Left lung (tissue), 10 donors: Measurements from ENCODE around the gene TNNT2. TPM values are rescaled to one million over a fixed set of nuclear protein-coding genes. Genes with fewer than 3 reads are reported as not detected.

Experiments
- ATAC-seq: fragments of 200-7000 bp; cut with Tn5 transposase; one replicate; pipeline ENCODE4 v1.9.1; 2020; ENCODE audit warnings: moderate library complexity
- DNase-seq, 4 donors: peaks; one replicate each; pipeline ENCODE4 v3.0.0-alpha.2; 2013 to 2020
- H3K27ac ChIP-seq, 2 donors: fragments of 200-600 bp; sonication (generic) in 1 of 2; one replicate each; pipeline versions ENCODE4 v1.5.0 to v1.8.0; 2020 to 2021
- H3K27me3 ChIP-seq, 2 donors: fragments of 200-600 bp; sonication (generic) in 1 of 2; one replicate each; pipeline versions ENCODE4 v1.5.0 to v1.8.0; 2020 to 2021
- H3K36me3 ChIP-seq, 2 donors: fragments of 200-600 bp; sonication (generic) in 1 of 2; one replicate each; pipeline versions ENCODE4 v1.5.0 to v1.8.0; 2020 to 2021
- H3K4me1 ChIP-seq, 2 donors: fragments of 200-600 bp; one replicate each; pipeline ENCODE4 v1.8.0; 2021
- H3K4me3 ChIP-seq, 2 donors: fragments of 200-600 bp; sonication (generic) in 1 of 2; one replicate each; pipeline versions ENCODE4 v1.5.0 to v1.8.0; 2020 to 2021; ENCODE audit warnings: mild to moderate bottlenecking in 1 of 2
- H3K9me3 ChIP-seq, 2 donors: fragments of 200-600 bp; sonication (generic) in 1 of 2; one replicate each; pipeline versions ENCODE4 v1.5.0 to v1.8.0; 2020 to 2021
- intact Hi-C, 2 donors: fragments of 100-400 bp; cut with DNase I; formaldehyde crosslinking; loops; one replicate each; pipeline versions ENCODE4 v1.11.2 to v1.14.2; 2022
- polyA plus RNA-seq, 6 donors: library from polyadenylated mRNA; unstranded; fragments of 120-200 nt; gene quantifications; one replicate each; pipeline ENCODE4 v1.2.1, GENCODE V29; 2013; ENCODE audit not compliant: insufficient read length in 6 of 6
- total RNA-seq, 2 donors: library from RNA; stranded (reverse); fragmentation: NEBNext Ultra II Directional; extraction: Animal tissue kit (Norgen Biotek cat#: 25700); gene quantifications; one replicate each; pipeline ENCODE4 v1.2.1, GENCODE V29; 2021
- TF ChIP-seq, protein P1 (sequence below), 2 donors: fragments of 200-600 bp; sonication (generic) in 1 of 2; IDR thresholded peaks; one replicate each; pipeline versions ENCODE4 v1.5.0 to v1.8.0; 2021; ENCODE audit warnings: antibody characterized with exemption in 2 of 2
- donor health status: DM: no; HTN: yes; CAD: no.
- donor health status: DM: no; HTN: no; CAD: no.

TNNT2 gene
- total and polyA plus RNA-seq, 8 donors: 3.2 to 6.5 (median 5.1) TPM

DNA sequence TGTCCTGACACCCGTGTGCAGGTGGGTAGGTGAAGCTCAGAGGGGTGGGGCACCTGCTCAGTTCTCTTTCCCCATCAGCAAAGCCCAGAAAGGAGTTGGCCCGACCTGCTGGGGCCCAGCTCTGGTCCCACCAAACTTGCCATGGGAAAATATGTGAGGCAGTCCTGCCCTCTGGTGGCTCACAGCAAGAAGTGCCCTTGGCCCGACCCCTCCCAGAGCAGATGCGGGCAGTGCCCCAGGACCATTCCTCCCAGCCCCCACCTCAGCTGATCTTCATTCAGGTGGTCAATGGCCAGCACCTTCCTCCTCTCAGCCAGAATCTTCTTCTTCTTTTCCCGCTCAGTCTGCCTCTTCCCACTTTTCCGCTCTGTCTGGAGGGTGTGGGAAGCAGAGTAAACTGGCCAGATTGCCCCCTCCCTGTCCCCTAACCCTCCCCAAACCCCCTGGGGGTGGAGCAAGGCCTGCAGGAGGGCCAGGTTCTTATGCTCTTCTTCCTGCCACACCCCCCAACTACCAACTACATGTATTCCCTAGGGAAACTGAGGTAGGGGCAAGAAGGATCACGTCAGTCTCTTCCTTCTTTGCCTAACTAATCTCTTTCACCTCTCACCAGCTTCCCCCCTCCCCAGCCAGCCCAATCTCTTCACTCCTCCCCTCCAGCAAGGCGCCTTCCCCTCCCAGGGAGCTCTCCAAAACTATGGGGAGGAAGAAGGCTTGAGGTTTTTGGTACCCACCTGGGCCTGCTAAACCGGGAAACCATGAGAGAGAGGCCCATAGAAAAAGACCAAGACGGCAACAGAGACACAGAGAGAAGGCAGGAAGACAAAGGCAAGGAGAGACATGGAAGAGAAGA lies 15.6 kb downstream of the TNNT2 start:
- TF ChIP-seq, protein P1, sequence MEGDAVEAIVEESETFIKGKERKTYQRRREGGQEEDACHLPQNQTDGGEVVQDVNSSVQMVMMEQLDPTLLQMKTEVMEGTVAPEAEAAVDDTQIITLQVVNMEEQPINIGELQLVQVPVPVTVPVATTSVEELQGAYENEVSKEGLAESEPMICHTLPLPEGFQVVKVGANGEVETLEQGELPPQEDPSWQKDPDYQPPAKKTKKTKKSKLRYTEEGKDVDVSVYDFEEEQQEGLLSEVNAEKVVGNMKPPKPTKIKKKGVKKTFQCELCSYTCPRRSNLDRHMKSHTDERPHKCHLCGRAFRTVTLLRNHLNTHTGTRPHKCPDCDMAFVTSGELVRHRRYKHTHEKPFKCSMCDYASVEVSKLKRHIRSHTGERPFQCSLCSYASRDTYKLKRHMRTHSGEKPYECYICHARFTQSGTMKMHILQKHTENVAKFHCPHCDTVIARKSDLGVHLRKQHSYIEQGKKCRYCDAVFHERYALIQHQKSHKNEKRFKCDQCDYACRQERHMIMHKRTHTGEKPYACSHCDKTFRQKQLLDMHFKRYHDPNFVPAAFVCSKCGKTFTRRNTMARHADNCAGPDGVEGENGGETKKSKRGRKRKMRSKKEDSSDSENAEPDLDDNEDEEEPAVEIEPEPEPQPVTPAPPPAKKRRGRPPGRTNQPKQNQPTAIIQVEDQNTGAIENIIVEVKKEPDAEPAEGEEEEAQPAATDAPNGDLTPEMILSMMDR (IDR thresholded peaks at IDR 0.05): peak; percentile 72 to 78
- H3K27ac ChIP-seq: no peak overlapping the region
- H3K36me3 ChIP-seq: no peaks in the 10 kb centered on the region
- no peaks in the 10 kb centered on the region for H3K27me3 ChIP-seq
- no peak overlapping the region for H3K4me3 ChIP-seq
- intact Hi-C loops: loop anchor here in 1 of 2 donors (5.0 kb wide), 1 partner anchor 105 kb away; no protein-coding TSS in a partner anchor
- DNase-seq: peak in 2 of 4 donors; percentile 53 to 68
- no peaks in the 10 kb centered on the region for H3K9me3 ChIP-seq
- peak; percentile 86 for ATAC-seq
- H3K4me1 ChIP-seq: no peaks in the 10 kb centered on the region

DNA sequence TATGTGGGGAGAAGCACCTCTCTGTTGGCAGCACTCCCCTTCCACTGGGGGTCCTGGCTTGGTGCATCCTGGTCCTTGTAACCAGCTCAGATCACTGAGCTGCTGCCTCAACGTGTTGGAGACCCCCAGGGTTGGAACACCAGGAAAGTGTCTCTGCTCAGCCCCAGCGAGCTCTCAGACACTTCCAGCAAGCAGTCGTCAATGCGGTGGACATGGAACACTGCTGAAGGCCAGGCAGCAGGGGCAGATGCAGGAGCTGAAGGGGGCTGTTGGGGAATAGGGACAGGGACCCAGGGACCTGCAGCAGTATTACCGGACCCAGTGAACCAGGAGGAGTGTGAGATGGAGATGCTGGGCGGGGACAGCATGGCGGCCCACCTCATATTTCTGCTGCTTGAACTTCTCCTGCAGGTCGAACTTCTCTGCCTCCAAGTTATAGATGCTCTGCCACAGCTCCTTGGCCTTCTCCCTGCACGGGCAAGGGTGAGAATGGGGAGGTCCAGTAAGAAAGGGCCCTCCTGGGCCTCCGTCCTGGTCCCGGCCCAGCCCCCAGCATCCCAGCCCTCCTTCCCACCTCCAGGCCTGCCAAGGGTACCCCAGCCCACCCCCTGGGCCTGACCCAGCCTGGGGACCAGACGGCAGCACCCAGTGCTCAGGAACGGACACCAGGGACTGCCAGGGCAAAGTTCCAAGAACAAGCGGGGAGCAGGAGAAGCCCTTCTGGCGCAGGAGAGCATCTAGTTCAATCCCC lies 16.4 kb downstream of the TNNT2 start:
- TF ChIP-seq, protein P1 (IDR thresholded peaks at IDR 0.05): no peak
- no peaks in the 10 kb centered on the region for H3K36me3 ChIP-seq
- intact Hi-C loops: loop anchor here in 1 of 2 donors (5.0 kb wide), 1 partner anchor 104 kb away; no protein-coding TSS in a partner anchor
- no peak overlapping the region for H3K4me3 ChIP-seq
- no peaks in the 10 kb centered on the region for H3K4me1 ChIP-seq
- no peaks in the 10 kb centered on the region for H3K9me3 ChIP-seq
- DNase-seq (peak in 1 of 4 donors; percentile 68), ATAC-seq (no peak)
- no peaks in the 10 kb centered on the region for H3K27me3 ChIP-seq
- no peak overlapping the region for H3K27ac ChIP-seq

DNA sequence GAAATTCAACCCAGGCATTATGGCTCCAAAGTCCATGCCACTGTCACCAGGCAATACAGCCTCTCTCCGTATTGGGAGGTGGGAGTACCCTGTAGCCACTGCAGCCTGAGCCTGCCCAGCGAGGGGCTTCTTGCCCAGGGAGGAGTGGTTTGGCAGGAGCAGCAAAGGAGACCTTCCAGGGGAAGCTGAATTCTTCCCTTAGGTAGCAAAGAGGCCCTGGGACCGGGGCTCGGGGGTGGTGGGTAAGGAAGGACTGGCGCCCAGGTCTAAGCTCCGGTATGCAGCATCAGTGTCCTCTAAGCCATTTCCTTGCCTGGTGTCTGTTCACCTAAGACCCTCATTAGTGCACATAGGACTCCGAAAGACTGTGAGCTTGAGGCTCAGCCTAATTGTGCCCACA lies 17.0 kb downstream of the TNNT2 start:
- DNase-seq (peak in 1 of 4 donors; percentile 55), ATAC-seq (no peak)
- no peaks in the 10 kb centered on the region for H3K27me3 ChIP-seq
- H3K9me3 ChIP-seq: no peaks in the 10 kb centered on the region
- H3K4me1 ChIP-seq: no peaks in the 10 kb centered on the region
- intact Hi-C loops: loop anchor here in 1 of 2 donors (5.0 kb wide), 1 partner anchor 103 kb away; no protein-coding TSS in a partner anchor
- H3K4me3 ChIP-seq: no peak overlapping the region
- H3K36me3 ChIP-seq: no peaks in the 10 kb centered on the region
- TF ChIP-seq, protein P1 (IDR thresholded peaks at IDR 0.05): no peak
- H3K27ac ChIP-seq: no peak overlapping the region

DNA sequence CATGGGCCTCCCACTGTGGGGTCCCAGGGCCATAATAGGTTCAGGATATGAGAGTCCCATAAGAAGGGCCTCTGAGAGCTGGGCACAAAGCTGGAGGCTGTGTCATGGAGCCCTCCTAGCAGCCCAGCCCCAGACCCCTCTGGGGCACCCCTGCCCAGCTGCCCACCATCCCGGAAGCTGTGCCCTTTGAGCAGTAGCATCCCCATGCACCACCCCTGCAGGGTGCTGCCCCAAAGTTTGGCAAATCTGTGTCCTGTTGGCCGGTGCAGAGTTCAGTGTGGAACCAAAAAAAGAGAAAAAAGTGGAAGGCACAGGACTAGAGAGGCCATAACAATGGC lies 17.6 kb downstream of the TNNT2 start:
- H3K36me3 ChIP-seq: no peaks in the 10 kb centered on the region
- no peaks in the 10 kb centered on the region for H3K9me3 ChIP-seq
- TF ChIP-seq, protein P1 (IDR thresholded peaks at IDR 0.05): no peak
- intact Hi-C loops: loop anchor here (5.0 to 10.0 kb wide), 2 partner anchors 103 to 105 kb away; no protein-coding TSS in a partner anchor
- H3K27ac ChIP-seq: no peak overlapping the region
- DNase-seq: no peak
- no peak overlapping the region for H3K4me3 ChIP-seq
- no peak for ATAC-seq
- no peaks in the 10 kb centered on the region for H3K4me1 ChIP-seq
- no peaks in the 10 kb centered on the region for H3K27me3 ChIP-seq
